Keratinocyte (primary cell): Measurements from ENCODE around the gene VWA5A. TPM values are rescaled to one million over a fixed set of nuclear protein-coding genes. Genes with fewer than 3 reads are reported as not detected.
"Not testable (repeated sequence)": the region's sequence is repeated elsewhere in the genome, so short reads cannot be mapped to it uniquely, and the experiment has no call there.

Source experiments
- DNase-seq: peaks from one replicate; pipeline ENCODE4 v3.0.0-alpha.2; 2011; ENCODE audit warnings: low read depth, missing footprints, low spot score
- FAIRE-seq: peaks from 2 replicates; lab custom pipeline; 2011; peaks lifted over from hg19 to GRCh38; lab: Jason Lieb, UNC
- H2AFZ ChIP-seq: 2 replicates; pipeline ENCODE4 v1.6.0; 2012; ENCODE audit warnings: low read length, control low read depth, inconsistent platforms; ENCODE audit not compliant: control insufficient read depth
- H3K27ac ChIP-seq: 2 replicates; pipeline ENCODE4 v1.5.1; 2011; ENCODE audit warnings: low read length; ENCODE audit not compliant: control insufficient read depth, insufficient read depth
- H3K27me3 ChIP-seq: 3 replicates; pipeline ENCODE4 v1.6.0; 2011; ENCODE audit warnings: low read length; ENCODE audit not compliant: control insufficient read depth, insufficient read depth; ENCODE audit errors: extremely low read depth
- H3K36me3 ChIP-seq, 2 experiments: 2 replicates in 1 of 2; 3 replicates in 1 of 2; pipeline ENCODE4 v1.5.1; 2011; ENCODE audit warnings: low read length in 2 of 2, mild to moderate bottlenecking in 1 of 2; ENCODE audit not compliant: control insufficient read depth in 2 of 2, insufficient read depth in 2 of 2; ENCODE audit errors: extremely low read depth in 1 of 2
- H3K4me1 ChIP-seq: 3 replicates; pipeline ENCODE4 v1.5.1; 2011; ENCODE audit warnings: low read length; ENCODE audit not compliant: control insufficient read depth, insufficient read depth; ENCODE audit errors: extremely low read depth
- H3K4me2 ChIP-seq: 3 replicates; pipeline ENCODE4 v1.6.0; 2011; ENCODE audit warnings: low read depth, low read length; ENCODE audit not compliant: control insufficient read depth, insufficient read depth; ENCODE audit errors: extremely low read depth
- H3K4me3 ChIP-seq, 3 experiments: fragments of 200-600 bp in 1 of 3; sonication (generic) in 1 of 3; 2 replicates in 2 of 3; 3 replicates in 1 of 3; pipeline ENCODE4 v1.5.1; 2011 to 2016; ENCODE audit warnings: low read length in 3 of 3, mild to moderate bottlenecking in 3 of 3, control low read depth in 2 of 3, inconsistent platforms in 1 of 3, low read depth in 1 of 3, mixed read lengths in 1 of 3, mixed run types in 1 of 3, moderate library complexity in 1 of 3; ENCODE audit not compliant: control insufficient read depth in 2 of 3, insufficient read depth in 2 of 3; ENCODE audit errors: extremely low read depth in 1 of 3
- H3K79me2 ChIP-seq: 2 replicates; pipeline ENCODE4 v1.6.0; 2012; ENCODE audit warnings: low read length; ENCODE audit not compliant: control insufficient read depth, insufficient read depth
- H3K9ac ChIP-seq: 3 replicates; pipeline ENCODE4 v1.6.0; 2011; ENCODE audit warnings: low read length; ENCODE audit not compliant: control insufficient read depth, insufficient read depth; ENCODE audit errors: extremely low read depth
- H3K9me1 ChIP-seq: 3 replicates; pipeline ENCODE4 v1.6.0; 2011; ENCODE audit warnings: low read length; ENCODE audit not compliant: control insufficient read depth, insufficient read depth; ENCODE audit errors: extremely low read depth
- H3K9me3 ChIP-seq: 2 replicates; pipeline ENCODE4 v1.5.1; 2012; ENCODE audit warnings: low read depth, low read length; ENCODE audit not compliant: control insufficient read depth
- H4K20me1 ChIP-seq: 3 replicates; pipeline ENCODE4 v1.6.0; 2011; ENCODE audit warnings: low read length; ENCODE audit not compliant: control insufficient read depth, insufficient read depth; ENCODE audit errors: extremely low read depth
- EZH2 ChIP-seq: IDR thresholded peaks from one replicate; pipeline ENCODE4 v1.6.1; 2012; ENCODE audit warnings: inconsistent platforms, mild to moderate bottlenecking, low read length, moderate library complexity
- dilution Hi-C: fragments of 300-500 bp; cut with MboI; formaldehyde crosslinking; loops from one replicate; pipeline ENCODE4 v1.7.0; 2020; ENCODE audit warnings: low sequenced_read_pairs; ENCODE audit not compliant: extremely low pct_ligation_motif_present
- polyA plus RNA-seq, 5 experiments: library from polyadenylated mRNA; depleted of rRNA in 3 of 5; stranded (reverse) in 3 of 5; stranded (forward) in 1 of 5; unstranded in 1 of 5; fragments of >200 nt; gene quantifications; 1 replicate in 1 of 5; 2 replicates in 3 of 5; 3 replicates in 1 of 5; pipeline versions ENCODE4 v1.2.1 to v1.2.3, GENCODE V29; 2011 to 2012; ENCODE audit warnings: missing spikeins in 2 of 5, low read depth in 1 of 5, low replicate concordance in 1 of 5
- TF ChIP-seq, protein P1 (sequence below), 3 experiments: IDR thresholded peaks in 1 of 3; conservative IDR thresholded peaks in 1 of 3; optimal IDR thresholded peaks in 1 of 3; 2 replicates in 2 of 3; 3 replicates in 1 of 3; pipeline versions ENCODE3 to v1.5.1; 2011; ENCODE audit warnings: low read length in 3 of 3, mild to moderate bottlenecking in 3 of 3, moderate library complexity in 2 of 3, control low read depth in 1 of 3, inconsistent platforms in 1 of 3; ENCODE audit not compliant: insufficient read depth in 2 of 3; ENCODE audit errors: extremely low read depth in 1 of 3

VWA5A gene
- polyA plus RNA-seq, 1 donor (not counting 4 experiments of a cell fraction or from before 2014, with no cell fraction given): 36.4 TPM

DNA sequence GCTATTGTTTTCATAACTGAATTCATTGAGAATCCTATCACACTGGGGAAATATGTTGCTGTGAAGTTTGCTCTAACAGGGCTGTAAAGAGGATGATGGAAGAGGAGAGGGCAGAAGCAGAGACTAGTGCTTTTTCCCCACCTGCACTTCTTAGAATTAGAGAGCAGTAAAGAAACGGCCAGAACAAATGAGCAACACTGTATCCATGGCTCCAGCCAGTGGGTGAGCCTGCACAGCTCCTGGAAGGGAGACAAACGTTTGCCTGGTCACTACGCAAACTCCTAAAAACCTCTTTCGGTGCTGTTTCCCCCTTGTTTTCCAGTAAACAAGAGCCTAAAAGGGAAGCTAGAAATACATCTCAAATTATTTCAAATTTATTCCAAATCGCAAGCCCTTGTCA, 45.7 kb downstream of the VWA5A start:
- TF ChIP-seq, protein P1, sequence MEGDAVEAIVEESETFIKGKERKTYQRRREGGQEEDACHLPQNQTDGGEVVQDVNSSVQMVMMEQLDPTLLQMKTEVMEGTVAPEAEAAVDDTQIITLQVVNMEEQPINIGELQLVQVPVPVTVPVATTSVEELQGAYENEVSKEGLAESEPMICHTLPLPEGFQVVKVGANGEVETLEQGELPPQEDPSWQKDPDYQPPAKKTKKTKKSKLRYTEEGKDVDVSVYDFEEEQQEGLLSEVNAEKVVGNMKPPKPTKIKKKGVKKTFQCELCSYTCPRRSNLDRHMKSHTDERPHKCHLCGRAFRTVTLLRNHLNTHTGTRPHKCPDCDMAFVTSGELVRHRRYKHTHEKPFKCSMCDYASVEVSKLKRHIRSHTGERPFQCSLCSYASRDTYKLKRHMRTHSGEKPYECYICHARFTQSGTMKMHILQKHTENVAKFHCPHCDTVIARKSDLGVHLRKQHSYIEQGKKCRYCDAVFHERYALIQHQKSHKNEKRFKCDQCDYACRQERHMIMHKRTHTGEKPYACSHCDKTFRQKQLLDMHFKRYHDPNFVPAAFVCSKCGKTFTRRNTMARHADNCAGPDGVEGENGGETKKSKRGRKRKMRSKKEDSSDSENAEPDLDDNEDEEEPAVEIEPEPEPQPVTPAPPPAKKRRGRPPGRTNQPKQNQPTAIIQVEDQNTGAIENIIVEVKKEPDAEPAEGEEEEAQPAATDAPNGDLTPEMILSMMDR (optimal IDR thresholded peaks at IDR 0.05 in 1 of 3, IDR thresholded peaks at IDR 0.05 in 1 of 3, conservative IDR thresholded peaks at IDR 0.05 in 1 of 3; ENCODE audit: extremely low read depth in 1 of 3, insufficient read depth in 2 of 3, low read length in 3 of 3): no peak
- TF ChIP-seq EZH2: no peak
- H3K4me2 ChIP-seq: no peak overlapping the region
- no peaks in the 10 kb centered on the region for H3K79me2 ChIP-seq
- H3K9me3 ChIP-seq: no peaks in the 10 kb centered on the region
- H3K27ac ChIP-seq: no peak overlapping the region
- H2AFZ ChIP-seq: no peak overlapping the region
- dilution Hi-C loops: no loop called here
- FAIRE-seq: no peak
- no peaks in the 10 kb centered on the region for H3K36me3 ChIP-seq
- no peaks in the 10 kb centered on the region for H3K9me1 ChIP-seq
- no peak overlapping the region for H3K9ac ChIP-seq
- no peak for DNase-seq
- no peak overlapping the region for H3K4me3 ChIP-seq
- H4K20me1 ChIP-seq: no peaks in the 10 kb centered on the region
- no peaks in the 10 kb centered on the region for H3K4me1 ChIP-seq
- no peaks in the 10 kb centered on the region for H3K27me3 ChIP-seq

- no peak overlapping the region for H3K4me3 ChIP-seq
- H3K27me3 ChIP-seq: no peaks in the 10 kb centered on the region
- DNase-seq (no peak), FAIRE-seq (no peak)
- no peak overlapping the region for H2AFZ ChIP-seq
- H3K9me1 ChIP-seq: no peaks in the 10 kb centered on the region
- H3K9ac ChIP-seq: no peak overlapping the region
- H4K20me1 ChIP-seq: no peaks in the 10 kb centered on the region
- no peak for TF ChIP-seq EZH2
- no peaks in the 10 kb centered on the region for H3K79me2 ChIP-seq
- no peak overlapping the region for H3K4me2 ChIP-seq
- no peaks in the 10 kb centered on the region for H3K9me3 ChIP-seq
- no peaks in the 10 kb centered on the region for H3K4me1 ChIP-seq
- H3K36me3 ChIP-seq: no peaks in the 10 kb centered on the region
- dilution Hi-C loops: no loop called here
- H3K27ac ChIP-seq: no peak overlapping the region
Measured at GRCh38 chr11:124167826-124168231, 52.6 kb downstream of the VWA5A start.

DNA sequence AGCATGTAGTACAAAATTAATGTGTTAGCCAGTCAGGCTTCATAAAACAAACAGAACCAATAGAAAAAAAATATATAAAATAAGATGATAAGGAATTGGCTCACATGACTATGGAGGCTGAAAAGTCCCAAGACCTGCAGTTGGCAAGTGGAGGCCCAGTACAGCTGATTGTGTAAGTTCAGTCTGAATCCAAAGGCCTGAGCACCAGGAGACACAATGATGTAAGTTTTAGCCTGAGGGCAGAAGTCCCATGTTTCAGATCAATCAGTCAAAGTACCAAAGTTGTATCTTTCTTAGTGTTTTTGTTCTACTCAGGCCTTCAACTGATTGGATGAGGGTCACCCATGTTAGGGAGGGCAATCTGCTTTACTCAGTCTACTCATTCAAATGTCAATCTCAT, 53.5 kb downstream of the VWA5A start:
- no peak overlapping the region for H3K4me2 ChIP-seq
- no peak overlapping the region for H3K9ac ChIP-seq
- no peaks in the 10 kb centered on the region for H3K79me2 ChIP-seq
- FAIRE-seq (no peak), DNase-seq (no peak)
- dilution Hi-C loops: no loop called here
- H3K27ac ChIP-seq: no peak overlapping the region
- H3K9me3 ChIP-seq: no peaks in the 10 kb centered on the region
- TF ChIP-seq EZH2: no peak
- TF ChIP-seq, protein P1 (optimal IDR thresholded peaks at IDR 0.05 in 1 of 3, IDR thresholded peaks at IDR 0.05 in 1 of 3, conservative IDR thresholded peaks at IDR 0.05 in 1 of 3; ENCODE audit: extremely low read depth in 1 of 3, insufficient read depth in 2 of 3, low read length in 3 of 3): no peak
- H3K36me3 ChIP-seq: no peaks in the 10 kb centered on the region
- no peak overlapping the region for H3K4me3 ChIP-seq
- H3K9me1 ChIP-seq: no peaks in the 10 kb centered on the region
- H3K4me1 ChIP-seq: no peaks in the 10 kb centered on the region
- H4K20me1 ChIP-seq: no peaks in the 10 kb centered on the region
- H3K27me3 ChIP-seq: no peaks in the 10 kb centered on the region
- no peak overlapping the region for H2AFZ ChIP-seq

GRCh38 chr11:124170315-124170714, 55.1 kb downstream of the VWA5A start:
- H3K4me2 ChIP-seq, dilution Hi-C loops, H2AFZ ChIP-seq, H3K27ac ChIP-seq, H3K9me3 ChIP-seq, H3K27me3 ChIP-seq, H3K9ac ChIP-seq, H3K4me1 ChIP-seq, H3K4me3 ChIP-seq, H3K9me1 ChIP-seq, H3K79me2 ChIP-seq, FAIRE-seq, H4K20me1 ChIP-seq, H3K36me3 ChIP-seq, DNase-seq: not testable (repeated sequence)
